Esophagus (tissue), 2 donors: Measurements from ENCODE around the gene POFUT2. TPM values are rescaled to one million over a fixed set of nuclear protein-coding genes. Genes with fewer than 3 reads are reported as not detected.

ENCODE experiments used
- H3K27ac ChIP-seq, 2 donors: one replicate each; pipeline ENCODE4 v1.5.1; 2013; ENCODE audit warnings: low read depth in 2 of 2, mild to moderate bottlenecking in 2 of 2, inconsistent platforms in 1 of 2, low read length in 1 of 2, moderate library complexity in 1 of 2
- H3K27me3 ChIP-seq, 2 donors: one replicate each; pipeline ENCODE4 v1.6.1; 2013; ENCODE audit warnings: low read length in 2 of 2, control low read depth in 1 of 2, mild to moderate bottlenecking in 1 of 2; ENCODE audit not compliant: insufficient read depth in 2 of 2, control insufficient read depth in 1 of 2
- H3K36me3 ChIP-seq, 2 donors: one replicate each; pipeline ENCODE4 v1.6.1; 2013; ENCODE audit warnings: low read length in 1 of 2; ENCODE audit not compliant: control insufficient read depth in 2 of 2, insufficient read depth in 2 of 2
- H3K4me1 ChIP-seq, 2 donors: one replicate each; pipeline ENCODE4 v1.6.1; 2013; ENCODE audit warnings: low read length in 1 of 2; ENCODE audit not compliant: control insufficient read depth in 2 of 2, insufficient read depth in 2 of 2
- H3K4me3 ChIP-seq, 2 donors: one replicate each; pipeline ENCODE4 v1.5.1; 2013; ENCODE audit warnings: low read length in 2 of 2, mild to moderate bottlenecking in 2 of 2, low read depth in 1 of 2, moderate library complexity in 1 of 2
- H3K9me3 ChIP-seq, 2 donors: one replicate each; pipeline ENCODE4 v1.6.1; 2013; ENCODE audit warnings: mild to moderate bottlenecking in 2 of 2, low read depth in 1 of 2, low read length in 1 of 2, moderate library complexity in 1 of 2; ENCODE audit not compliant: control insufficient read depth in 2 of 2, insufficient read depth in 1 of 2
- WGBS, 2 donors: extraction: QIAGEN DNeasy Blood & Tissue Kit; methylation state at CpG; one replicate each; pipeline ENCODE4 v1.1.7; 2013; 5-methylcytosine and 5-hydroxymethylcytosine counted together
- polyA plus RNA-seq, 2 donors: library from polyadenylated mRNA; stranded (reverse); fragments of 200-250 nt; gene quantifications; one replicate each; pipeline ENCODE4 v1.2.3, GENCODE V29; 2013
- donor health status: healthy with polysubstance abuse.
- donor health status: Bipolar disorder and iron deficiency.

POFUT2 gene
- polyA plus RNA-seq, 2 donors = 6.4 to 13.3 TPM

DNA sequence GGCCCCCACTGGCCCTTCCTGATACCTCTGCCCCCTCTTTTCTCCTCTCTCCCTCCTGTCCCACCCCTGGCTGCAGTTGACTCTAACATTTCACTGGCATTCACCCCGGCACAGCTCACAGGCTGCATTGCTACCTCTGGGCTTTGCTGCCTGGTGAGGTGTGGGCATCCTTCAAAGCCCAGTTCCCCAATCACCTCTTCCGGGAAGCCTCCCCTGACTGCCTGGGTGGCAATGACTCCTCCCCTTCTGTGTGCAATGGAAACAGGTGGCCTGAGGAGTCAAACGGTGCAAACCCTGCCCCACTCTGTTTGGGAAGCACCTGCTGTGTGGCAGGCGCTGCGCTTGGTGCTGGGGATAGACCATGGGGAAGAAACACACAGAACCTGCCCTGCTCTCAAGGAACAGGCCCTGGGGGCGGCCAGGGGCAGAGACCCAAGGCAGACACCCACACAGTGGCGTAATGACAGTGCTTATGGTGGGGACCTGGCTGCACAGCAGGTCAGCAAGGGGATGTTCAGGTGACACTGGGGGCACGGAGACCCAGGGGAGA lies 39.3 kb upstream of the POFUT2 start:
- no peak overlapping the region for H3K4me3 ChIP-seq
- no peak overlapping the region for H3K27ac ChIP-seq
- H3K36me3 ChIP-seq = no peaks in the 10 kb centered on the region
- H3K27me3 ChIP-seq = no peaks in the 10 kb centered on the region
- H3K4me1 ChIP-seq = peaks cover 0 to 4% of the 10 kb centered on the region in 2 donors
- WGBS, 2 donors = 67 to 68% methylated on average over 8 of the region's 8 CpGs
- H3K9me3 ChIP-seq = no peaks in the 10 kb centered on the region

DNA sequence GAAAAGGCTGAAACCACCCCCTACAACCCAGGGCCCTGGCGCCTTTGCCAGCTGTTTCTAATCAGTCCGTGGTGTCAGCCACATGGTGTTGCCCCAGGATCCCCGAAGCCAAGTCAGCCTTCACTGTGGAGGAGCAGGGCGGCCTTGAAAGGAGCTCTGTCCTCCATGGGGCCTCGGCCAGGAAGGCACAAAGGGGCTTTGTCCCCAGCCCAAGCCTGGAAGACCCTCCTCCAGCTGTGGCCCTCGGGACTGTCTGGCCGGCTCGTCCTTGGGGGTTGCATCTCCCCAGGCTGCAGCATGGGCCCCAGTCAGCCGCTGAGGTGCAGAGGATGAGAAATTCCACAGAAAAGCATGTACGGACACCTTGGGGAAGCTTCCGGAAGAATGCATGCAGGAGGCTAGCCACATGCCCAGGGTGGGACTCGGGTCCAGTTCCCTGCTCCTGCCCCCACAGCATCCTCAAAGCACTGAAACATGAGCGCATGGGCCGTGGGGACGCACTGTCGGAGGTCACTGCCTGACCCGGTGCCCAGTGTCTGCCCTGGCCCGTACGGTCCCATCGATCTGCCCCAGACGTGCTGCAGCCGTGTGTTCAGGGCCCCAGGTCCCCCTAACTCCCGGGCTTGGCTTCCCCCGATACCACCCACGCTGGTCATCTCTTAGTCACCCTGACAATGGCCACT lies 38.6 kb upstream of the POFUT2 start:
- Histone ChIP-seq H3K27me3 (no peaks in the 10 kb centered on the region), H3K4me3 (no peak overlapping the region), H3K27ac (no peak overlapping the region), H3K4me1 (peaks cover 0 to 4% of the 10 kb centered on the region in 2 donors), H3K9me3 (no peaks in the 10 kb centered on the region), H3K36me3 (no peaks in the 10 kb centered on the region)
- 83 to 88% methylated on average over 25 of the region's 25 CpGs for WGBS, 2 donors

DNA sequence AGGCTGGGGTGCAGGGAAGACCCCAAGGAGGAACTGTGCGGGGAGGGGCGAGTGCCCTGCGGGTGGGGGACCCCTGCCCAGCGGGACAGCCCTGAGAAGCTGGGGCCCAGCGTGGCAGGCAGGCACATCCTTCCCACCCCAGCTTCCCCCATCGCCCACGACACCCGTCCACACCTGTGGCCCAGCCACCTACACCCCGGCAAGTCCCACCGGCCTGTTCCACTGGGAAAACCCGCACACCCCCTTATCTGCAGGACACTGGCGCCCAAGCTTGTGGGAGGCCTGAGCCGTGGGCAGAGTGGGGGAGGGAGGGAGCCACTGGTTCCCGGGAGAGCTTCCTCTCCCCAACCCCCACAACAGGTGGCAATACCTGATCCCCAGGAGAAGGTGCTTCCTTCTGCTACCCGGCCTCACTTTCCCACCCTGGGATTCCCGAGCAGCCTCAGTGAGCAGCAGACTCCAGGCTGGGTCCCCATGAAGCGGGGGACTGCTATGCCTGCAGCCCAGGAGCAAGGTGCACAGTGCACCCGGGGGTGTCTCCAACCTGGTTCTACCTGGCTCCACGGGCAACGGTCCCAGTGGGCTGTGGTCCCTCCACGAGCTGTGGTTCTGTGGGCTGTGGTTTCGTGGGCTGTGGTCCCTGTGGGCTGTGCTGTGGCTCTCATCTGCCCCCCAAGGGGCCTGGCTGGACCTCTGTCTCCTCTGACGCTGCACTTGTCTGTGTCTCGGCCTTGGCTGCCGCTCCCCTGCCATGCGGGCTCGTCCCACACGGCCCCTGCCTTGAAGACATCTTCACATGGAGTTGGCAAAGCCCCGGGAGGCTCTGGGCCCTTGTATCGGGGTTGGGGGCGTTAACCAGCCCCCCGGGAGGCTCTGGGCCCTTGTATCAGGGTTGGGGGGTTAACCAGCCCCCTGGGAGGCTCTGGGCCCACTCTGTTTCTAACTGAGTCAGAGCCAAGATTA lies 37.8 kb upstream of the POFUT2 start:
- no peaks in the 10 kb centered on the region for H3K36me3 ChIP-seq
- peaks cover 0 to 4% of the 10 kb centered on the region in 2 donors for H3K4me1 ChIP-seq
- no peak overlapping the region for H3K4me3 ChIP-seq
- H3K27ac ChIP-seq = no peak overlapping the region
- no peaks in the 10 kb centered on the region for H3K27me3 ChIP-seq
- H3K9me3 ChIP-seq = no peaks in the 10 kb centered on the region
- WGBS, 2 donors = 78 to 82% methylated on average over 31 to 32 of the region's 32 CpGs

DNA sequence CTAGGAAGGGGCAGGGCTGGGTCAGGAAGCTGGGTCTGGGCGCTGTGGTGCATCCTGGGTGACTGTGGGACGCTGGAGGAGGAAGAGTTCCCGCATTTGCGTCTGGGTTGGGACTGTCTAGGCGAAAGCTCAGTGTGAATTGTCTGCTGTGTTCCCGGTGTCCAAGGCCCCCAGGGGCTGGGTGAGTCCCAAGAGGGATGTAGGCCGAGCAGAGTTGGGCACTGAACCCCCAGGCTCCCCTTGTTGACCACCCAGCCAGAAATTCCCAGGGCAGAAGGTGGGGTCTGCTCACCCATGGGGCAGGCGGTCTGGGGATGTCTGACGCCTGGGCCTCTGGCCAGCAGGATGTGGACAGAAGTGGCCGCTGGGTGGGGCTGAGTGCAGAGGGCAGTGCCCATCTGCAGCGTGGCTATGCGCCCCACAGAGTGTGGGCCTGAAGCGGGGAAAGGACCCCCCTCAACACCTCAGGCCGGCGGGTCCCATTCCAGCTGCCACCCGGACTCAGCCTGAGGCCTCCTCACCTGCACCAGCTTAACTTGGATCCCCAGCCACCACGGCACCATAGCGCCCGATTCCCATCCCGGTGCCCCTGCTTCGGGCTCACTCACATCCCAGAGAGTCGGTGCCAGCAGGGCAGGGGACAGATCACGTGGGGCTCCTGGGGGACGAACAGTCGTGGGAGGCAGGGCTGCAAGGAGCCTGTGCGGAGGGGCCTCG lies 37.0 kb upstream of the POFUT2 start:
- 73% methylated on average over 24 to 27 of the region's 27 CpGs for WGBS, 2 donors
- Histone ChIP-seq H3K9me3 (no peaks in the 10 kb centered on the region), H3K4me1 (peaks cover 0 to 4% of the 10 kb centered on the region in 2 donors), H3K27me3 (no peaks in the 10 kb centered on the region), H3K36me3 (no peaks in the 10 kb centered on the region), H3K27ac (no peak overlapping the region), H3K4me3 (no peak overlapping the region)

DNA sequence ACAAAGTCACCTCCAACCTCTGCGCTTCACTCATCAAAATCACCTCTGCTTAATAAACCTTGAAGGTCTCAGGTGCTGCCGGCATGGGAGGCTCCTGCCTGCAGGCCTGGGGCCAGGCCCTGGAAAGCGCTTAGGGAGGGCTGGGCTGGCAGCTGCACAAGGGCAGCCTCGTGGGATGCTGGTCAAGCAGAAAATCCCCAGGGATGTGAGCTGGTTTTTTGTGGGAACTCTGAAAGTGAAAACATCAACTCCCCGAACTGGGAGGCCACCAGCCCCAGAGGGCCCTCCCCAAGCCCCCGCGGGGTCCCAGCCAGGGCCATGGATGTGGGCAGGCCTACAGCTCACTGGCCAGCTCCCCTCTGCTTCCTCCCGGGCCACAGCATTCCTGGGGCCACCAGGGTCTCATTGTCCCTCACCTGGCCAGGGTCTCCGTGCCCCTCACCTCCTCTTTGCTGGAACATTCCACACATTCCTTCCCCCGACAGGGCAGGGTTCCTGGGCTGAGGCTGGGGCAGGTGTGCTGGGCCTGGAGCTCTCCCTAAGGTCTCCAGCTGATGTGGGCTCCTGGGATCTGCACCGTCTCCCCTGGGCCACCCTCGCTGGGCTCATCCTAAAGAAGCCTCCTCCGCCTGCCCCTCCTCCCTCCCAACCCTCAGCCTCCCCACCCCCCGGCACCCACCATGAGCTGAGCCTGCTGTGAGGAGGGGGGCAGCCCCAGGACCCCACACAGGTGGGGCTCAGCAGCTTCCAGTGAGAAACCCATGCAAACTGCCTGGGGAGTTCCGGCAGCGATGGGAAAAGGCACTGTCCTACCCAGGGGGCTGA lies 36.0 kb upstream of the POFUT2 start:
- no peaks in the 10 kb centered on the region for H3K36me3 ChIP-seq
- peak overlapping the region in 1 of 2 donors; percentile 28 for H3K27ac ChIP-seq
- H3K4me3 ChIP-seq = no peak overlapping the region
- peaks cover 0 to 10% of the 10 kb centered on the region in 2 donors for H3K4me1 ChIP-seq
- WGBS, 2 donors = 60% methylated on average over 16 of the region's 16 CpGs
- H3K27me3 ChIP-seq = no peaks in the 10 kb centered on the region
- H3K9me3 ChIP-seq = no peaks in the 10 kb centered on the region

DNA sequence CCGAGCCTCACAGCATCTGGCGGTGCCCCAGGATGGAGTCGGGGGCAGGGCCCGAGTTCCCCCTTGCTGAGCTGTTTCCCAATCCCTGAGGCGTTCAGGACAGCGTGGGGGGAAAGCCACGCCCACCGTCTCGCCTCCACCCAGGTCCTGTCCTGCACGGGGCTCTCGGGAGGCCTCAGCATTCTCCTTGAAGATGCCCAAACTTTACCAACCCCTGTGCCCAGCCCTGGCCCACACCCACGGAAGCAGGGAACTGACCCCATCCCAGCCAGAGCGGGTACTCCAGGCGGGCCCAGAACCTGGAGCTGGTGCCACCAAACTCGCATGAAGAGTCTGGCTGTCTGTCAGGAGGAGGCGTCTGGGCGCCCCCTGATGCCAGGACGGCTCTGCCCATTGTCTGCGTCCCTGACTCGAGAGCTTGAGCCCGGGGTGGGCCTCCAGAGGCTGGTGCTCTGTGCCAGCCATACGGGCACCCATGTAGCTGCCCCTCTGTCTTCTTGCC lies 35.3 kb upstream of the POFUT2 start:
- Histone ChIP-seq H3K4me1 (peaks cover 0 to 11% of the 10 kb centered on the region in 2 donors), H3K27ac (peak overlapping the region; percentile 21 to 28), H3K9me3 (no peaks in the 10 kb centered on the region), H3K36me3 (no peaks in the 10 kb centered on the region), H3K4me3 (no peak overlapping the region), H3K27me3 (no peaks in the 10 kb centered on the region)
- 36 to 38% methylated on average over 22 of the region's 22 CpGs for WGBS, 2 donors

DNA sequence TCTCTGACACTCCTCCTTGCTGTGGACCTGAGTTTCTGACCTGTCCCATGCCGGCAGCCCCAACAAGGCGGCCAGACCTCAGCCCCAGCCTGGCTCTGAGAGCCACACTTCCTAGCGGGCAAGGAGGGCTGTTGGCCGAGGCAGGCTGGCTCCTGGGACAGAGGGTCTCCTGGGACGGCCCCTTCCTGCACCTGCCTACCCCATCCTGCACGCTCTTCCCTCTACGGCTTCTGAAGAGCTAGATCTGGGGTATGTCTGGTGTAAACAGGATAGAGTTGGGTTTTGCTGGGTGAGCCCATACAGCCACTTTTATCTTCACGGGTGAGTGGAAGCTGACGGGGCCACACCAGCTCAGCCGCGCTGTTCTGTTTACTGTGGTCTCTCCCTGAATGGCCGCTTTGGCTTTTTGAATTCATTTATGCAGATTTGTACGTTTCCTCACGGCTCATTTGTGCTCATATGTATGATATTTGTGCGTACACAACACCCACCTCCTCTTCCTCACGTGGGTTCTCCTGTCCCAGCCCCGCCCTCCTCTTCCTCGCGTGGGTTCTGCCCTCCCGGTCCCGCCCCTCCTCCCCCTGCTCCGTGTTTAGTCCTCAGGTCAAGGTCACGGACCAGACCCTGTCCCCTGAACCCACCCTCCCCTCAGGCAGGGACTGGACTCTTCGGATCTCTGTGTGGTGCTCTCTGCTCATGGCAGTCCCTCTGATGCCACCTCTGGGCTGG lies 34.7 kb upstream of the POFUT2 start:
- WGBS, 2 donors = 50 to 54% methylated on average over 24 of the region's 24 CpGs
- Histone ChIP-seq H3K9me3 (no peaks in the 10 kb centered on the region), H3K4me1 (peaks cover 0 to 12% of the 10 kb centered on the region in 2 donors), H3K27ac (peak overlapping the region in 1 of 2 donors; percentile 47), H3K36me3 (no peaks in the 10 kb centered on the region), H3K4me3 (no peak overlapping the region), H3K27me3 (no peaks in the 10 kb centered on the region)

DNA sequence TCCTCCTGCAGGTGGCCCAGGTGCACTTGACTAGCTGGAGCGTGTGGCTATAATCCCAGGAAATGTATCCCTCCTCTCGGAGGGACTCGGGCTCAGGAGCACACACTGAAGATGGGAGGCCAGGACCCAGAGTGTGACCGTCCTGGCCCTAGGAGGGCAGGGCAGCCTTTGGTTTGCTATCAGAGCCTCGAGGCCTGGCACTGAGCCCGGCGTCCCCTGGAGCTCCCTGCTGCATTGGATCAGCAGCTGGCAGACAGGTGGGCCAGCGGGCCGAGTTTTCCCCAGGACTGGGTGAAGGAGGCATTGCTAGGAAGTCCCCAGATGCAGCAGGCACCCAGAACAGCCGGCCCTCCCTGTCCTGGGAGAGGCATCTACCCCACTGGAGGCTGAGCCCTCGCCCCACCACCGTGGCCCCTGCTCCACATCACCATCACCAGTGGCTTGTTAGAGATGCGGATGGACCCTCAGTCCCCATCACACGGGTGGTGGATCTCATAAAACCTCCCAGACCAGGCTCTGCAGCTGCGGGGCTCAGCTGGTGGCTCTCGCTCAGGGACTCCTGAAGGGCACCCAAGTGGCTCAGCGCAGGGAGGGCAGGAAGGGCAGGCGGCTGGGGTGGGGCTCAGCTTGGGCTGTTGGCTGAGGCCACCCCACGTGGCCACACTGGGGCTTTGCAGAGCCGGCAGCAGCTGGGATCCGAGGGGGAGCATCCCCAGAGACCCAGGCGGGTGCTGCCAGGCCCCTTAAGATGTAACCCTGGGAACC lies 32.7 kb upstream of the POFUT2 start:
- Histone ChIP-seq H3K4me3 (no peak overlapping the region), H3K36me3 (no peaks in the 10 kb centered on the region), H3K9me3 (no peaks in the 10 kb centered on the region), H3K4me1 (peaks cover 0 to 12% of the 10 kb centered on the region in 2 donors), H3K27me3 (no peaks in the 10 kb centered on the region), H3K27ac (peak overlapping the region; percentile 76 to 82)
- 71 to 74% methylated on average over 22 of the region's 22 CpGs for WGBS, 2 donors
